ENCODE results near the gene ZNF165. TPM values are rescaled to one million over a fixed set of nuclear protein-coding genes. Genes with fewer than 3 reads are reported as not detected.
"Not testable (repeated sequence)": the region's sequence is repeated elsewhere in the genome, so short reads cannot be mapped to it uniquely, and the experiment has no call there.

ZNF165 gene
- total RNA-seq = under 1 TPM; 0.28 to 0.83 (median 0.47) TPM
- polyA plus RNA-seq = 0.36 TPM
- long read RNA-seq, donor 1, partial matches to known transcripts = 0 of 3 reads
- long read RNA-seq, donor 1, other reads (novel, unspliced or antisense) = 3 of 3 reads
- long read RNA-seq, donor 2 = 0 reads
- long read RNA-seq, donor 3, partial matches to known transcripts = 0 of 1 reads
- long read RNA-seq, donor 3, other reads (novel, unspliced or antisense) = 1 of 1 reads
- long read RNA-seq, donor 4, partial matches to known transcripts = 0 of 2 reads
- long read RNA-seq, donor 4, other reads (novel, unspliced or antisense) = 2 of 2 reads

DNA sequence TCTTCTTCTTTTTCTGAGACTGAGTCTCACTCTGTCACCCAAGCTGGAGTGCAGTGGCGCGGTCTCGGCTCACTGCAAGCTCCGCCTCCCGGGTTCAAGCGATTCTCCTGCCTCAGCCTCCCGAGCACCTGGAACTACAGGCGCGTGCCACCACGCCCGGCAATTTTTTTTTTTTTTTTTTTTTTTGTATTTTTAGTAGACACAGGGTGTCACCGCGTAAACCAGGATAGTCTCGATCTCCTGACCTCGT, at the start of gene ZNF165:
Gene ZNF165, plus strand, starts transcription at position 188 of the 250 bp plus-strand sequence. CDS start 4,913 bp downstream, outside the sequence.
- Histone ChIP-seq H3K4me3 (ENCODE audit: low read length) (peak within 1 kb of the TSS; percentile 82), H3K27ac (ENCODE audit: low read length) (peak within 1 kb of the TSS; percentile 77)
- H3K27me3 ChIP-seq (ENCODE audit: control insufficient read depth, insufficient read depth); intact Hi-C loops (cut with DNase I); H3K9me3 ChIP-seq (ENCODE audit: control insufficient read depth, low read length); H3K4me1 ChIP-seq (ENCODE audit: control insufficient read depth, insufficient read depth, low read length): not testable (repeated sequence)
- WGBS = under 1% methylated on average over 15 of the region's 15 CpGs
- ATAC-seq (peak in 1 of 2 donors; percentile 21), DNase-seq (peak in 1 of 3 donors; percentile 7)

DNA sequence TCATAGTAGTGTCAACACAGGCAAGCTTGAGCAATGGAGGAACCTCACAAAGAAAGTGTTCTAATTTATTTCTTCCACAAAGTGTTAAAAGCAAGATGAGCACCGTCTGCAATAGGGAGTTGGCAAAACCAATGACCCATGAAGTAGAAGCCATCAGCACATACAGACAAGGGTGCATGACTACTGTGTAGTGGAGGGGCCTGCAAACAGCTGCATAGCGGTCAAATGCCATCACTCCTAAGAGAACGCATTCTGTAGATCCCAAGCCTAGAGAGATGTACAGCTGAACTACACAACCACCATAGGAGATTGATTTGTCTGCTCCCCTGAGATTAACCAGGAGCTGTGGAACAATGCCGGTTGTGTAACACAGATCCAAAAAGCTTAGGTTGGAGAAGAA, 26.8 kb upstream of the ZNF165 start:
- 72% methylated on average over 4 of the region's 4 CpGs for WGBS
- no peaks in the 10 kb centered on the region for H3K9me3 ChIP-seq (ENCODE audit: control insufficient read depth, low read length)
- no peak overlapping the region for H3K27ac ChIP-seq (ENCODE audit: low read length)
- H3K4me1 ChIP-seq (ENCODE audit: control insufficient read depth, insufficient read depth, low read length) = no peaks in the 10 kb centered on the region
- DNase-seq (no peak), ATAC-seq (no peak)
- no peak overlapping the region for H3K4me3 ChIP-seq (ENCODE audit: low read length)
- intact Hi-C loops (cut with DNase I) = no loop called here
- no peaks in the 10 kb centered on the region for H3K27me3 ChIP-seq (ENCODE audit: control insufficient read depth, insufficient read depth)

DNA sequence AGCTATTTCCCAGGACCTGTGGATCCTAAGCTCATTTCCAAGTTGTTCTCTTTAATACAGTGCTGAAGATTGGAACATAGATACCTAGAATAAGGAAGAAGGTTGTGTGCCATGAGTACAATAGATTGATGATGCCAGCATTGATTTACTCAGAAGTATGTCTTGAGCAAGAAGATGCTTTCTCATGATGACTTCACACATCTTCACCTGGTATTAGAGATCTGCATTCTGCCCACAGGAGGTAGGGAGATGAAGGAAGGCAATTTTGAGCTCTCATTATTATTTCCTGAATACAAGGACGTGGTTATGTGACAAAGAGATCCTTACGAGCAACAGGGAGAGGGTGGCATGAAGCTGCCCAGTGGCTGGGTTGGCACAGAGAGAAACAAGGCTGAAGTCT, 20.0 kb upstream of the ZNF165 start:
- H3K27me3 ChIP-seq (ENCODE audit: control insufficient read depth, insufficient read depth) = no peaks in the 10 kb centered on the region
- ATAC-seq (no peak), DNase-seq (no peak)
- H3K4me3 ChIP-seq (ENCODE audit: low read length) = no peak overlapping the region
- no peaks in the 10 kb centered on the region for H3K9me3 ChIP-seq (ENCODE audit: control insufficient read depth, low read length)
- H3K27ac ChIP-seq (ENCODE audit: low read length) = no peak overlapping the region
- 27% methylated on average over 2 of the region's 2 CpGs for WGBS
- no peaks in the 10 kb centered on the region for H3K4me1 ChIP-seq (ENCODE audit: control insufficient read depth, insufficient read depth, low read length)
- intact Hi-C loops (cut with DNase I) = no loop called here

DNA sequence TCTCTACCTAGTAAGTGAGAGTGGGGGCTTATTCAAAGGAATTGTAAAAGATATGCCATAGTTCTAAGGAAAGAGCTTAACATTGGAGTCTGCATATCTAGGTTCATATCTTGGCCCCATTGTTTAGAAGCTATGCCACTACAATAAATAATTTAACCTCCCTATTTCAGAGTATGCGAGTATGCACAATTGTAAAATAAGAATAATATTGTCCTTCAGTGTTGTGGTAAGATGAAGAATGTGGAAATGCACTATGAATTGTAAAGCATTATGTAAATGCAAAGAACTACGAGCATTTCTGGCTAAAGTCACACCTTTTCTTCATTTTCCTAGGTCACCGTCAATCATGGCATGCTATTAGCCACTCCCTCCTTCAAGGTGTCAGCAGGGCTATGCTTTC, 16.1 kb upstream of the ZNF165 start:
- ATAC-seq = no peak
- Histone ChIP-seq H3K9me3 (ENCODE audit: control insufficient read depth, low read length) (no peaks in the 10 kb centered on the region), H3K4me1 (ENCODE audit: control insufficient read depth, insufficient read depth, low read length) (no peaks in the 10 kb centered on the region), H3K27ac (ENCODE audit: low read length) (no peak overlapping the region), H3K4me3 (ENCODE audit: low read length) (no peak overlapping the region), H3K27me3 (ENCODE audit: control insufficient read depth, insufficient read depth) (no peaks in the 10 kb centered on the region)
- 75% methylated on average over 3 of the region's 3 CpGs for WGBS
- no peak for DNase-seq
- intact Hi-C loops (cut with DNase I) = no loop called here

DNA sequence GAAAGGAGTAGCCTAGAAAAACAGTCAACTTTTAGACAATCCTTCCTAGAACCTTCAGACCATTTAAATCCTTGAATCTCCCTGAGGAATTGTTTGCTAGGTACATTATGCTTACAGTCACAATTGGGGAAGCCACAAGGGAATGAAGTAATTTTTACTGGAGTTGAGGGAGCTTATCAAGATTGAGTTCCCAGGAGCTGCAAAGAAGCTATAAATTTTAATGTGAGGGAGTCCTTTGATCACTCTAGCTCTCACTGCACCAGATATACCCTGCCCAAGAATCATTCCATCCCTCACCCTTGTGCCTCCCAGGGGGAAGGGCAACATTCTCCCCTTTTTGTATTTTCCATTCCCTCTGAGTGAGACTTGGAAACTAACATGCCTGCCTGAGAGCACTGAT, 12.3 kb upstream of the ZNF165 start:
- ATAC-seq = no peak
- intact Hi-C loops (cut with DNase I) = no loop called here

DNA sequence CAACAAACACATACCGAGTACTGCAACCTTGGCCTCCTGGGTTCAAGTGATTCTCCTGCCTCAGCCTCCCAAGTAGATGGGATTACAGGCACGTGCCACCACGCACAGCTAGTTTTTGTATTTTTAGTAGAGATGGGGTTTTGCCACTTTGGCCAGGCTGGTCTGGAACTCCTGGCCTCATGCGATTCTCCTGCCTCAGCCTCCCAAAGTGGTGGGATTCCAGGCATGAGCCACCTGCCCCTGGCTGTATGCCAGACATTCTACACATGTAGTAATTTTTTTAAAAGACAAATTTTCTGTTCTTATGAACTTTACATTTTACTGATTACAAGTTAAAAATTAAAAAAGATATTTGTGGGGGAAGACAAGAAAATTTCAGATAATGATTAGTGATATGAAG, 9.4 kb upstream of the ZNF165 start:
- H3K27ac ChIP-seq (ENCODE audit: low read length); H3K4me1 ChIP-seq (ENCODE audit: control insufficient read depth, insufficient read depth, low read length); H3K9me3 ChIP-seq (ENCODE audit: control insufficient read depth, low read length); intact Hi-C loops (cut with DNase I); H3K27me3 ChIP-seq (ENCODE audit: control insufficient read depth, insufficient read depth); DNase-seq; ATAC-seq; H3K4me3 ChIP-seq (ENCODE audit: low read length): not testable (repeated sequence)
- 82% methylated on average over 4 of the region's 4 CpGs for WGBS

More for the DNA sequence above, 12.3 kb upstream of the ZNF165 start:
- no peak overlapping the region for H3K4me3 ChIP-seq (ENCODE audit: low read length)
- no peak for DNase-seq
- no peaks in the 10 kb centered on the region for H3K4me1 ChIP-seq (ENCODE audit: control insufficient read depth, insufficient read depth, low read length)
- H3K27me3 ChIP-seq (ENCODE audit: control insufficient read depth, insufficient read depth) = no peaks in the 10 kb centered on the region
- no peak overlapping the region for H3K27ac ChIP-seq (ENCODE audit: low read length)
- no peaks in the 10 kb centered on the region for H3K9me3 ChIP-seq (ENCODE audit: control insufficient read depth, low read length)

DNA sequence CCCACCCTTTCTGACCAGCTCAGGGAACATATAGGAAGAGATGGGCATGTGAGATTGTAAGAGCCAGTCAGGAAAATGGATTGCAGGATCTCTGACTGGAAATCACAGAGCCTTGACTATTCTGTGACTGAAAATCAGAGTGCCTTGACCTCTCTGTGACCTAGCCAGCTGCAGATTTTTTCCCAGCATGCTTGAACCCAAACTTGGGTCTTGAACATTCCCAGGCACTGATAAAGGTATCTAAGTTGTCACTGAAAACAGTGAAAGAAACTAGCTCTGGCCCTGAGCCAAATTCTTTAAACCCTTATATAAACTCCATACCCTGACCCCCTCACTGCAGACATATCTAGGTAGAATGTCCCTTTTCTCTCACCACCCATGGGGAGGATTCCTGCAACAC, 2.3 kb upstream of the ZNF165 start:
- ATAC-seq (no peak), DNase-seq (no peak)
- Histone ChIP-seq H3K27ac (ENCODE audit: low read length) (no peak overlapping the region), H3K9me3 (ENCODE audit: control insufficient read depth, low read length) (no peaks in the 10 kb centered on the region), H3K4me1 (ENCODE audit: control insufficient read depth, insufficient read depth, low read length) (peaks cover 2% of the 10 kb centered on the region), H3K27me3 (ENCODE audit: control insufficient read depth, insufficient read depth) (no peaks in the 10 kb centered on the region), H3K4me3 (ENCODE audit: low read length) (no peak overlapping the region)
- intact Hi-C loops (cut with DNase I) = no loop called here

DNA sequence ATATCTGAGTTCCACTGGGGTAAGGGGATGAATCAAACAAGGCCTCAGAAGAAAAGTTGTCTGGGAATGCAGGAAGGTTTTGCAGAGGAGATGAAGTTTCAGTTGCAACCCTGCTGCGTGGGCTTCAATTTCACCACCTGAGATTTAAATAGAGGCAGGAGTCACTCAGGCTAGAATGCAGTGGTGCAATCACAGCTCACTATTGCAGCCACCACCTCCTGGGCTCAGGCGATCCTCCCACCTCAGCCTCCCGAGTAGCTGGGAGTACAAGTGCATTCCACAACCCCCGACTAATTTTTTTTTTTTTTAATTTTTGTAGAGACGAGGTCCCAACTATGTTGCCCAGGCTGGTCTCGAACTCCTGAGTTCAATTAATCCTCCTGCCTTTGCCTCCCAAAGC, 1.5 kb upstream of the ZNF165 start:
- intact Hi-C loops (cut with DNase I) = no loop called here
- Histone ChIP-seq H3K4me1 (ENCODE audit: control insufficient read depth, insufficient read depth, low read length) (peaks cover 2% of the 10 kb centered on the region), H3K4me3 (ENCODE audit: low read length) (no peak overlapping the region), H3K27me3 (ENCODE audit: control insufficient read depth, insufficient read depth) (no peaks in the 10 kb centered on the region), H3K27ac (ENCODE audit: low read length) (no peak overlapping the region), H3K9me3 (ENCODE audit: control insufficient read depth, low read length) (no peaks in the 10 kb centered on the region)
- 65% methylated on average over 6 of the region's 6 CpGs for WGBS
- no peak for DNase-seq
- ATAC-seq = no peak

DNA sequence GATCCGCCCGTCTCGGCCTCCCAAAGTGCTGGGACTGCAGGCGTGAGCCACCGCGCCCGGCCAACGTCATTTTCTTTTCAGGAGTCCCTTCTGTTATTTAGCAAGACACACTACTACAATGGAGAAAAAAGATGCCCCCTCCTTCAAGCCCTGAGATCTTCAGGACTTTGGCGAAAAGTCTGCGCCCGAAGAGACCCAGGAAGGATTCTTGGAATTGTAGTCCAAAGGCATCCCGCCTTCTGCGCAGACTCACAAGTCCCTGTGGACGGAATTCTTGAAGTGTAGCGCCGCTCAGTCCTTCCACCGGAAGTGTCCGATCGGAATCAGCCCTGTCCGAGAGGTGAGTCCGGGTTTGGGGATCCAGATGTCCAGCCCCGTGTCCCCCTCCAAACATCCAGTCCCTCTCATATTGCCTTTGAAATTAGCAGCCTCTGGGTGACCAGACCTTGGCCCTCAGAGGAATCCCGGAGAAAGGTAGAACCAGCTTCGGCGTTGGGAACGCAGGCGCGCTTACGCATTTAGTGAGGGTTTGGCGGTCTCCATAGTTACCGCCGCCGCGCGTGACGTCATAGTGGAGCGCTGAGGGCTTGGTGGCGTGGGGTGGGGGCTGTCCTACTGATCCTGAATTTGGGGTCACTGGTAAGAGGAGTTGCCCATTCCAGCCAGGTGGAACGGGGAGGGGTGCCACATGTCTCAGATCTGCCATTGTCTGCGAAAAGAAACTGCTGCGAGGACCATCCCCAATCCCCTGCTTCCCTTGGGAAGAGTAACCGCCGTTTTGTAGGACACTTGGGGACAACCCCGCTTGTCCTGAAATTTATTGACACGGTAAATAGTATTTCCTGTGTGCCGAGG, 490 bp downstream of the ZNF165 start:
- under 1% methylated on average over 46 of the region's 46 CpGs for WGBS
- H3K27ac ChIP-seq (ENCODE audit: low read length) = peak overlapping the region; percentile 77
- H3K4me3 ChIP-seq (ENCODE audit: low read length) = peak overlapping the region; percentile 82
- H3K9me3 ChIP-seq (ENCODE audit: control insufficient read depth, low read length) = no peaks in the 10 kb centered on the region
- DNase-seq (peak; percentile 94 to 97 (median 96)), ATAC-seq (peak; percentile 98 to 99)
- intact Hi-C loops (cut with DNase I) = no loop called here
- peaks cover 2% of the 10 kb centered on the region for H3K4me1 ChIP-seq (ENCODE audit: control insufficient read depth, insufficient read depth, low read length)
- H3K27me3 ChIP-seq (ENCODE audit: control insufficient read depth, insufficient read depth) = no peaks in the 10 kb centered on the region

DNA sequence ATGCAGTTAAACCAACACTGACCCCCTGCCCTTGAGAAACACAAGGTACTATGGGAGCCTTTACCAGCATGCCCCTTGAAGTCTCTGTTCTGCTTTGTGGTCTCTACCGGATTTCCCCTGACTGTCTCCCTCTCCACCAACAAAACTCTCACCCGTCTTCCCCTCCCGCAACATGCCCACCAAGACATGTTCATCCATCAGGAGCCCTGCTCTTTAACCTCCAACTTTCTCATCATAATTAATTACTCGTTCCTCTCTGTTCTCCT, 1.1 kb downstream of the ZNF165 start:
- Histone ChIP-seq H3K27ac (ENCODE audit: low read length) (peak overlapping the region; percentile 77), H3K9me3 (ENCODE audit: control insufficient read depth, low read length) (no peaks in the 10 kb centered on the region), H3K4me1 (ENCODE audit: control insufficient read depth, insufficient read depth, low read length) (peaks cover 2% of the 10 kb centered on the region), H3K27me3 (ENCODE audit: control insufficient read depth, insufficient read depth) (no peaks in the 10 kb centered on the region), H3K4me3 (ENCODE audit: low read length) (peak overlapping the region; percentile 82)
- DNase-seq (no peak), ATAC-seq (peak in 1 of 2 donors; percentile 3)
- intact Hi-C loops (cut with DNase I) = no loop called here
- 19% methylated on average over 4 of the region's 4 CpGs for WGBS

DNA sequence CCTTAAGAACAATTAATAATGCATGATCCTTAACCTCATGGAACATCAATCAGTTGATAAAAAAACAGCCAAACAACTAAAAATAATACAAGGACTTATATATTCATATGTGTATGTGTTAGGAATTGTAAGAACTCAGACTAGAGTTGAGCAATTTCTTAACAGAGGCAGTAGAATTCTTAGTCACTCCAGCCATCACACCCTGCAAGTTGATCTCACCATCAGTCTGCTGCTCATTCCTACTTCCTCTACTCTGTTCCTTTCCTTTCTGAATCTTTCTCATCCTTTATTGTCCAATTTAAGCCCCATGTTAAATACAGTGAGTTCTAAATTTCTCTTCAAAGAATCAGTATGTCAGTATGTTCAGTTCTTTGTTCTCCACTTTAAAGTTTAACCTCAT, 2.6 kb downstream of the ZNF165 start:
- intact Hi-C loops (cut with DNase I) = no loop called here

More for the DNA sequence above, 2.6 kb downstream of the ZNF165 start:
- H3K4me1 ChIP-seq (ENCODE audit: control insufficient read depth, insufficient read depth, low read length) = peaks cover 2% of the 10 kb centered on the region
- no peak overlapping the region for H3K27ac ChIP-seq (ENCODE audit: low read length)
- no peak for ATAC-seq
- no peak for DNase-seq
- H3K9me3 ChIP-seq (ENCODE audit: control insufficient read depth, low read length) = no peaks in the 10 kb centered on the region
- no peaks in the 10 kb centered on the region for H3K27me3 ChIP-seq (ENCODE audit: control insufficient read depth, insufficient read depth)
- no peak overlapping the region for H3K4me3 ChIP-seq (ENCODE audit: low read length)

All from right cardiac atrium (tissue), 5 donors.